ENCODE measurements around the gene C19orf12.

The C19orf12 gene

GRCh38 chr19:29685326-29685725 is 29.7 kb downstream of the C19orf12 start:
- in situ Hi-C loops (cut with HindIII; ENCODE audit: low pct_ligation_motif_present, low sequenced_read_pairs), result no loop called here
- Histone ChIP-seq H3K27ac (no peak overlapping the region), H3K36me3 (replicated peaks) (no peaks in the 10 kb centered on the region), H3K4me3 (ENCODE audit: low read depth, low read length) (no peak overlapping the region), H3K27me3 (replicated peaks) (no peaks in the 10 kb centered on the region)
- no peak for DNase-seq
- no peak for TF ChIP-seq CTCF (IDR thresholded peaks at IDR 0.05; ENCODE audit: low read depth, low read length, missing control alignments)

GRCh38 chr19:29683009-29683408 is 32.1 kb downstream of the C19orf12 start:
- no peak for TF ChIP-seq CTCF (IDR thresholded peaks at IDR 0.05; ENCODE audit: low read depth, low read length, missing control alignments)
- H3K27ac ChIP-seq, result no peak overlapping the region
- H3K27me3 ChIP-seq (replicated peaks), result no peaks in the 10 kb centered on the region
- H3K4me3 ChIP-seq (ENCODE audit: low read depth, low read length), result no peak overlapping the region
- in situ Hi-C loops (cut with HindIII; ENCODE audit: low pct_ligation_motif_present, low sequenced_read_pairs), result no loop called here
- DNase-seq, result peak; percentile 15
- no peaks in the 10 kb centered on the region for H3K36me3 ChIP-seq (replicated peaks)

- TF ChIP-seq CTCF (IDR thresholded peaks at IDR 0.05; ENCODE audit: low read depth, low read length, missing control alignments), result no peak
- no peak for DNase-seq
- H3K27me3 ChIP-seq (replicated peaks), result no peaks in the 10 kb centered on the region
- in situ Hi-C loops (cut with HindIII; ENCODE audit: low pct_ligation_motif_present, low sequenced_read_pairs), result no loop called here
- H3K4me3 ChIP-seq (ENCODE audit: low read depth, low read length), result no peak overlapping the region
- H3K27ac ChIP-seq, result no peak overlapping the region
- no peaks in the 10 kb centered on the region for H3K36me3 ChIP-seq (replicated peaks)
Measured at GRCh38 chr19:29682236-29682895, 32.7 kb downstream of the C19orf12 start.

GRCh38 chr19:29681422-29682235 is 33.4 kb downstream of the C19orf12 start:
- in situ Hi-C loops (cut with HindIII; ENCODE audit: low pct_ligation_motif_present, low sequenced_read_pairs), result no loop called here
- DNase-seq, result no peak
- no peaks in the 10 kb centered on the region for H3K36me3 ChIP-seq (replicated peaks)
- no peak overlapping the region for H3K27ac ChIP-seq
- H3K4me3 ChIP-seq (ENCODE audit: low read depth, low read length), result no peak overlapping the region
- TF ChIP-seq CTCF (IDR thresholded peaks at IDR 0.05; ENCODE audit: low read depth, low read length, missing control alignments), result no peak
- no peaks in the 10 kb centered on the region for H3K27me3 ChIP-seq (replicated peaks)

- no peaks in the 10 kb centered on the region for H3K36me3 ChIP-seq (replicated peaks)
- in situ Hi-C loops (cut with HindIII; ENCODE audit: low pct_ligation_motif_present, low sequenced_read_pairs), result no loop called here
- H3K27me3 ChIP-seq (replicated peaks), result no peaks in the 10 kb centered on the region
- no peak for TF ChIP-seq CTCF (IDR thresholded peaks at IDR 0.05; ENCODE audit: low read depth, low read length, missing control alignments)
- H3K27ac ChIP-seq, result no peak overlapping the region
- DNase-seq, result no peak
- no peak overlapping the region for H3K4me3 ChIP-seq (ENCODE audit: low read depth, low read length)
Measured at GRCh38 chr19:29680937-29681336, 34.1 kb downstream of the C19orf12 start.
